HG03045 (cell line): Measurements from ENCODE around the gene EML1.

Experiments used
- ATAC-seq: cut with Tn5 transposase; IDR thresholded peaks from one replicate; pipeline ENCODE4 v1.9.1; 2021; ENCODE audit warnings: mild to moderate bottlenecking, moderate library complexity; ENCODE audit not compliant: unreplicated experiment

Gene EML1

DNA sequence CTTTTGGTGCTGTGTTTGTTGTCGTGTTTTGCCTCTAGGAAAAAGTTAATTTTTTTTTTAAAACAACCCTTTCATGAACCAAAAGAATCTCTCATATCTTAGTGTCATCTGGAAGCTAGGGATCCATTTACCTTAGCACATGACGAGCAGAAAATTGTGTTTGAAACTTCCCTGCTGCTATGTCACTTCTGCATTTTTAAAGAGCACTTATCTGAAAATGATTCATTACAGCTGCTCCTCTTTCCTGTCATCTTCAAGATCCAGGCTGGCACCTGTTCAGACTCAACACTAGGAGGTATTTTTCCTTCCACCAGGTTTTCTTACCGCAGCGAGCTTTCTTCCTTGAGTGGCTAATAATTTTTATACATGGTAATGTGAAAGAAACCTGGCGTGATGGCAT lies 67.0 kb downstream of the EML1 start:
- no peak for ATAC-seq

DNA sequence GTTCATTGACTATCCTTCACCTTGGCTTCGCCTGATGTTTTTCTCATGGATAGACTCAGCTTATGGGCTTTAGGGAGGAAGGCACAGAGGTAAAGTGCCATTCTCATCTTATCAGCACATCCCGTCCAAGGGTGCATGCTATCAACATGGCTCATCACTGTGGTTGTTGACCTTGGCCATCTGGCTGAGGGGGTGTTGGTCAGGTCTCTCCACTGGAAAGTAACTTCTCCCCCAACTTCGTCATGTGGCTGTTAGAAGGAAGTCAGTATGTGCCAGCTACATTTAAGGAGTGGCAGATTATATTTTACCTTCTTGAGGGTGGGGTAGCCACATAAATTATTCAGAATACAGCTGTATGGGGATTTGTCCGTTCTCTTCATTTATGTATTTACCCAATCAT lies 68.9 kb downstream of the EML1 start:
- ATAC-seq: no peak

DNA sequence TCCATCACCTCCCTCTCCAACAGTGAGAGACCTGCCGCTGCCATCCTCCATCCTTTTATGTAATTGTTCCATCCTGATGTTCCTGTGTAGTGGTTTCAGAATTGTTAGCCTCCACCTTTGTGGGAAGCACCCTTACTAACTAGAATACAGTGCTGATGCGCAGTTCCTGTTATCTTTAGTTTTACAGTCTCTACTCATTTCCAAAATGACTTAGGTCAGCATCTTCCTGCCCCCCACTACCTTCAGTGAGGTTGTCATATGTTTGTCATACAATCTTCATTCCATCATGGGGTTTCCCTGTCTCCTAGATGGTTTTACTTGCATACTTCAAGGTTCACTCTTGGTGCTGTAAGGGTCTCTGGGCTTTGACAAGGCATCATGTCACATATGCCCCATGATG lies 69.8 kb downstream of the EML1 start:
- no peak for ATAC-seq

DNA sequence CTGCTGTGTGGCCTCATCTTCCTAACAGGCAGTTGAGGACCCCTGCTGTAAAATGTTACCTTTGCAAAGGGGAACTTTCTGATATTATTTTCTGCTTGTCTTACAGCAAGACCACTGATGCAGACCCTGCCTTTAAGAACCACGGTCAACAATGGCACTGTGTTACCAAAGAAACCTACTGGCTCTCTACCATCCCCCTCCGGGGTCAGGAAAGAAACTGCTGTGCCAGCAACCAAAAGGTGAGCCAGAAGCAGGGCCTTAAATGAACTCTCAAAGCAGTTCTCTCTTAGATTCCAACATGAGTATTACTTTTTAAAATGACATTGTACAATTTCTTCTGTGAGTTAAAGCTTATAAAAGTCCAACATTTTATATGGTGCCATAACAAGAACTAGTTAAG lies 72.2 kb downstream of the EML1 start:
- no peak for ATAC-seq

DNA sequence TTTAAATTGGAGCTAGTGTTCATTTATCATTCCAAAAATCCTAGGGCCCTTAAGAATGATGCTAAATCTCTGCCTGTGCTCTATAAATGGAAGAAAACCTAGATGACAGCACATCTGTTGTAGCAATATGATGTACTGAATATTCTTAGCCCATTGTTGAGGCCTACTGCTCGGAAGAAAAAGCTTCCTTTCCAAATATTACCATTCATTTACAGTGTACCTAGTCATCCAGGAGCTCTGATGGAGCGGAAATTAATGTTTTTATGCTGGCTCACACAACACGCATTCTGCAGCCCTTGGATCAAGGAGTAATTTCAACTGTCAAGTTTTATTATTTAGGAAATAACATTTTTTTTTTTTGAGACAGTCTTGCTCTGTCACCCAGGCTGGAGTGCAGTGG lies 77.4 kb downstream of the EML1 start:
- ATAC-seq: no peak

DNA sequence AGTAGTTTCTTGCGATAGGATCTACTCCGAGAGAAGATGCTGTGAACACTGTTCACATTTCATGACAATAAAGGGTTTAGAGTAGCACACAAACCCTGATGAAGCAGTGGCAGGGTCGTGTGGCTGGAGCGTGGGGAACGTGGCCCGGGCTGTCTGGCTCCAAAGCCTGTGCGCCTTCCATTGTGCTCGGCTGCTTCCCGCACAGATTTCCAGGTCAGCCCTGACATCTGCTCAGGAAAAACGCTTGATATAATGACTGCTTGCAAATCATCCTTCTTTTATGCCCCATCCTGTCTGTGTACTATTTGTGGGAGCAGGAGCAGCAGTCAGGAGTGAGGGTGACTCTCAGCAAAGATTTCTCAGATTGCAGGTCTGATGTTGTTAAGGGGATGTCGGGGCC lies 78.6 kb downstream of the EML1 start:
- ATAC-seq: no peak

DNA sequence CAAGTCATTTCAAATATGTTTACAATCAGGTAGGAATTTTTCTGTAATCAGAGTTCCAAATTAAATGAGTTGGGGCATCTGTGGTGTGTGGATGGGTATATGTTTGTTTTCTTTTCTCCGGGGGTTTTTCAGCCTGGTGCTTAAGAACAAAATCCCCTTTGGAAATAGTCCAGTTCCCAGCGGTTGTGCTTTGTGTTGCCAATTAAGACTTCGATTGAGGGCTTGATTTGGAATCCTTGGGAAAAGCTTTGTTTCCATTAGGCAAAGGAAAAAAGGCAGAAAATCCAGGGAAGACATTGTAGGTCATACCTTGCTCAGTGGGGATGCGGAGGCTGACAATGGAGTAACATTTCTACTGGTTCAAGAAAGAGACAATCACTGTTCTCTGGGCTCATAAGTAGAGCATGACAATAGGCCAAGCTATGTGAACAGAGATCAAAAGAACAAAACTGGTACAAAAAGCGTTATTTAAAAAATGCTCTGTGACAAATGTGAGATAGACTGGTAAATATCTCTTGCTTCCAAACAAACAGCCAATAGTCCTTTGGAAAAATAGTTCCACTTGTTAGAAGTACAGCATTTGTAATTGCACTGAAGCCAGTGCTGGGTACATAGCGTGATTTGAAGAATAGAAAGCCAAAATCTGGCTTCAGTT lies 79.7 kb downstream of the EML1 start:
- no peak for ATAC-seq

DNA sequence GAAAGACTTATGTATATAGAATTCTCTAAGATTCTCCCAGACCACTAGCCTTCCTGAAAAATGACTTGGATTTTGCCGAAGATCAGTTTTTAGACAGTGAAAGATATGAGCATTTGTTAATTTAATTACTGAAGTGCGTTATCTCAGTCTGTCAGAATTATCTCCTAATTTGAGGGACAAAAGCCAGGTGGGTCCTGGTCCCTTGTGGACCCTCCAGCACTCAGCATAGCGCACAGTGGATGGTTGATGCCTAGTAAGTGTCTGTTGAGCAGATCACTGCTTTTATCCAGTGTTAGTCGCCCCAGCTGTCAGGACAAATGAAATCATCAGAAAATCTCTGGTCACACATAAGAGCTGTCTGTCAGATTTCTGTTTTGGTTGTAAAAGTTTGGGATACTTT lies 80.4 kb downstream of the EML1 start:
- no peak for ATAC-seq

DNA sequence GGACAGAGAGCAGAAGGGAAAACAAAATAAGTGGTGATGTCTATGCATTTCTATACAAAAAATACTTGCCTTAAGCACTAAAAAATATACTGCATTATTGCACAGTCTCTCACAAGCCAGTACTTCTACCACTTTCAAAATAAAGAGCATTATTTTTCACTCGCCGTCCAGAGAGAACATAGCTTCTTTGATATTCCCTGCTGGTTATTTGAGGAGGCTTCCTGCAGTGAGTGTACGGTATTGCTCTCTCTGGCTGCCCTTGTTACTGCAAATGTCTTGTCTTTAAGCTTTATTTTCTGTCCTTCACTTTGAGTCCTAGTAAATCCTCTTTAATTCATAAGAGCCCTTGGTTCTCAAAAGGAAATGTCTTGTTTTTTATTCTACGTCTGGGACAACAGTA lies 81.1 kb downstream of the EML1 start:
- no peak for ATAC-seq

DNA sequence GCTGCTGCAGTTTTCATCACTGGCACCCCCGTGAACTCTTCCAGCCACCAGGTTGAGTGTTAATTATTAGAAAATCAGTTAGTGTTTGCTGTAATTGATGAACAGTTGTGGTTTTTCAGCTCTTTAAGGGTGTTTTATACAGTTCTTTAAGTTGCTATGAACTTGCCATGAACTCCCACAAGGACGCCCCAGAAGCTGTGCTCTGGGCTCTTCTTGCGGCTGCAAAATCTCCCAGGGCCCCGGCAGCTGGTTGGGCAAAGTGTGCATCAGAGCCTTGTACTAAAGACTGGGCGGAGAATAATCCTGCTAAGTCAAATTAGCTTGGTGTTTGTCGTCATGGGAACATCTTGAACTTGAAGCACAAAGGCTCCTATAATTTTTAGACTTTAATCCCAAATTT lies 82.2 kb downstream of the EML1 start:
- ATAC-seq: no peak

DNA sequence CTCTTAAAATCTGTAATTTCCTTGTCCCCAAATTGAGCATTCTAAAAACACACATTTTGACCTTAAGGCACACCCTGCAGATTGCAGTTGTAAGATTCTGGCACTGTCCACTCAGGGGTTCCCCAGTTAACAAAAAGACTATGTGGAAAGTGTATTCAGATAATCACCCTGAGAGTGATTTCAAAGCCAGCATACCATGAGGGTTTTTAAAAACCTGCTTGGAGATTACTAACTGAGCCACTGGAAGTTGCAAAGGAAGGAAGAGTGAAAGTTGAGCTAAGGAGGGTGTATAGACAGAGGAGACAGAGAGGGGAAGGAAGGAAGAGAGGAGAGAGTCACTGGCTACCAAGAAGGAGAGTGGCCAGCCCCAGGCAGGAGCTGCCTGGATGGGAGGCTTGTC lies 82.6 kb downstream of the EML1 start:
- no peak for ATAC-seq

DNA sequence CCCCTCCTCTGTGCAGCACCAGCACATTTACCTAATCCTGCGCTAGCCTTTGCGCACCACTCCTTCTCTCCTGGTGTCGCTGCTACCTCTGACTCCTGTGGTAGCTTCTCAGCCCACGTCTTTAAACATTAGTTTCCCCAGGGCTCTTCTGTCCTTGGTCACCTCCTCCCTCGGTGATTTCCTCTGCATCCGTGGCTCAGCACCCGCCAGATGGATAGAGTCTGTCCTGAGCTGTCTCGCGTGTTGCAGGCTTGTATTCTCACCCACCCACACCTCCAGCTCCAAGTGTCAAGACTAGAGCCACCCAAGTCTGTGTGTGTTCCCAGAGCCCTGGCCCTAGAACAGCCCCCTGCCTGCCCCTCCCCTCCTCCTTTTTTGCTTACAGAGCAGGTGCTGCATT lies 83.2 kb downstream of the EML1 start:
- no peak for ATAC-seq

DNA sequence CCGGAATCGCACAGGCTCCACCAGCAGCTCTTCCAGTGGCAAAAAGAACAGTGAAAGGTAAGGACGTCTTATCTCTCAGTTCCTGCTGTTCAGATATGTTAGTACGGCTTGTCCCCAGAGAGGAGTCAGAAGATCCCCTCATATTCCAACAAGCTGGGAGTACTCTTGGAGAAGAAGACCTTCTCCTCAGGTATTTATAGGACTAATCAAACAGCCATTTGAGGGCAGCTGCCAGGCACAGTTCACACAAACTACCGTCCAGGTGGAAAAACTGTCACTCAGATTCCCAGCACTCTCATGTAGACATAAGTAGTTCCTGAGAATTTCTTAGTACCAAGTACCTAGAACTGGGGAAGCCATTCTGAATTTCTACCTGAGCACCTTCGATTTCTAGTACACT lies 85.3 kb downstream of the EML1 start:
- no peak for ATAC-seq

DNA sequence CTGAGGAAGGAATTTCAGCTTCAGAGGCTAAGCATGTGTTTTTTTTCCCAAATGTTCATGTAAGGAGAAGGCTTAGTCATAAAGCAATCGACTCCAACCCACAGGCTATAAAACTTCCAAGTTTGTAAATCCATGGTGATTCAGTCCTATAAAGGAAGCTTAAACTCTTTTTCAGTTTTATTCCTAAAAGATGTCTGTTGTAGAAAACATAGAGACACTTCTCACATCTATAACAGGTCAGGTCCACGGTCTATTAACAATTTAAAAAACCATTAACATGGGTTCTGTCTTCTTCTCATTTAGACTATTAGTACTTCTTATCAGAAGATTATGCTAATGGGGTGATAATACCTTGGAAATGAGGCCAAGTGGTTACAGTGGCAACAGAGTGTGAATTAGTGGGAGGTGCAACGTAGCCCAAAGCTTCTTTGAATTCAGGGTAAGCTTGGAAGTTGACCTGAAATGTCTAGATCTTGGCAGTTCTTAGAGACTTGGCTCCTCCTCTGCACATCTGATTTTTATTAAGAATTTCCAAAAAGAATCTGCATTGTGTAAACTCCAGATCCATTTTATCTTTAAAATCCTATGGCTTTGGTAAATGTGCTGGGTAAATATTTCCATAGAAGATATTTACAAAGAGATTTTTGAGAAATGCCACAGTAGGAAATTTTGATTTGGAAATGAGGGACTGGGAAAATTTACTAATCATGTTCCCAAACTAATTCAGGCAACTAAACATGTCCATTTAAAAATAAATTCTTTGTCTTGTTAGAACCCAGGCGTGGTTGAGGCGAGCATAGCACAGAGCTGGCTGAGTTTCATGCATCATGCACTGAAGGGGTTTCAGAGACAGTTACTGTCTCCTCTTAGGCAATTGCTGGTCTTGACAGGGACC lies 86.4 kb downstream of the EML1 start:
- no peak for ATAC-seq

DNA sequence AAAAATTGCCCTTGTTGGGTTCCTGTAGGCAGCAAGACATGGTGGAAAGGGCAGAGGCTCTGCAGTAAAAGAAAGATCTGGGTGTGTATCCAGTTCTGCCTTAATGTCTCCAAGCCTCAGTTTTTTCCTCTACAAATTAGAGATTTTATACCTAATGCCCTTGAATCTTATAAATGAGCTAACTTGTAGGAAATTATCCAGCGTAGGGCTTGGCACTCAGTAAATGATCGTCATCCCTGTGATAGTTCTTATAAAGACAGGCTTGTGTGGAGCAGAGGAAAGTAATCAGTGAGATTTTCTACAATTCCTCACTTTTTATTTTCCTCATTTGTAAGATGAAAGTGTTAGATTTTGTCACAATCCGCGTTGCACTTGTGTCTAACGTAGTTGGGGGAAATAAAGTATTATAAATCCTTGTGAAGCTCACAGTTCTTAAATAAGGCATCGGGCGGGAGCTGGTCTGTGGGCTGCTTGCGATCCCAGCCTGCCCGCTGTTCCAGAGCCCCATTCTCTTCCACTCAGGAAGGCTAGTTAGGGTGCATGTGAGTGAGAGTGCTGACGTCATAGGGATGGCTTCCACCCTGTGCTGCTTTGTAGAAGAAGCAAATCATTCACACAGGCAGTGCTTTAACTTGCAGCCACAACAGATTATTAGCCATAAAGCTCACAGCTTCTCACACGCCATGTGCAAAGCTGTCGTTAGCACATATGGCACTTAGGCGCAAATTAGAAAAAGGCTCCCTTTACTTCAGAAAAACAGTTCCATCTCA lies 87.6 kb downstream of the EML1 start:
- no peak for ATAC-seq

DNA sequence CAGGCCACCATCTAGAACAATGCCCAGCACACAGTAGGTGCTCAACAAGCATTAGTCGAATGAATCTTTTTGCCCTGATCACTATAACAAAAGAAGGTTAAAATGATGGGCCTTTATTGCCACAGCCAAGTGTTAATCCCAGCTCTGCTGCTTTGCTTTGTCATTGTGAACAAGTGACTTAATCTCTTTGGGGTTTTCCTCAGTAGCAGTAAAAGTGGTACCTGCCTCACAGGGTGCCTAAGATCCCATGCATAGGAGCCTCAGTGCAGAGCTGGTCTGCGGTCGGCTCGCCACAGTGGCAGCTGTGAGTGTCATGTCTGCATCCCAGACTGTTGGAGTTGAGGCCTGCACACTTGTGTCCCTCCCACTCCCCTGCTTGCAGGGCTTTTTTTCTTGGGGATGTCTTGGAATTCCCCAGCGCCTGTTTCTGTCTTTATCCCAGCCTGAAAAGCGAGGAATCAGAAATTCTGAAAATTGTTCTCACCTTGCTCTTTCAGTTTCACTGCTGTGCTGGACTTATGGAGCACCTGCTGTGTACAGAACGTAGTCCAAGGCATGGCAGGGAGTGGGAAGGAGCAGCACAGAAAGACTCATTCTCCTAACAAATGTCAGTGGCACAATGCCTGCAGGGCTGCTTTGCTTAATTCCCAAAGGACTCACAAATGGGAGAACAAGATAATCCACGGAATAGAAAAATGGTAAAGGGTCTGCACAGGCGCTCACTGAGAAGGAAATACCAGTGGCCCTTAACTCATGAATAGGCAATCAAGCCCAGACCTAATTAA lies 90.8 kb downstream of the EML1 start:
- no peak for ATAC-seq

DNA sequence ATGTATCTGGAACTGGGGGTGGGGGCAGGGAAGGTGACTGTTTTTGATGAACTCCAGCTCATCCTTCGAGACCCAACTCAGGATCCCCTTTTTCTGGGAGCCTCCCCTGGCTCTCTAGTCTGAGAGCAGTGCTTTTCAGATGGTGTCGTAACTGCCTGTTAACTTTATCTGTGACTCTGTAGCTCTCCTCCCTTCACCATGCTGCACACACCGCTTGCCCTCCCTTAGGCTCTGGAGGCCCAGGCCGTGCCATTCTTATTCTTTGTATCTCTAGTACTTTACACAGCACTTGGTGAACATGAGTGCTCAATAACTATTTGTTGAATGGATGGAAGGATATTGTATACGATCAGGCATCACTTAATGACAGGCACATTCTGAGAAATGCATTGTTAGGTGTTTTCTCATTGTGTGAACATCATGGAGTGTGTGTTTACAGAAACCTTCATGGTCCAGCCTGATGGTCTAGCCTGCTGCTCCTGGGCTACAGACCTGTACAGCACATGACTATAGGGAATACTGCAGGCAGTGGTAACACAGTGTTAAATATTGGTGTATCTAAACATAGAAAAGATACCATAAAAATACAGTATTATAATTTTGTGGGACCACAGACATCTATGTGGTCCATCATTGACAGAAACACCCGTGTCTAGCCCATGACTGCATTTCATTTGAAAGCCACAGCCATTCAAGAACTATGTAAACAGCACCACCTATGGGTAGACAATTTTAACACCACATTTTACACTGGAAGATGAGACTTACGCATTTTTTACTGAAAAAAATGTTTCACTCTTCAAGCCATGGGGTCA lies 91.8 kb downstream of the EML1 start:
- no peak for ATAC-seq

DNA sequence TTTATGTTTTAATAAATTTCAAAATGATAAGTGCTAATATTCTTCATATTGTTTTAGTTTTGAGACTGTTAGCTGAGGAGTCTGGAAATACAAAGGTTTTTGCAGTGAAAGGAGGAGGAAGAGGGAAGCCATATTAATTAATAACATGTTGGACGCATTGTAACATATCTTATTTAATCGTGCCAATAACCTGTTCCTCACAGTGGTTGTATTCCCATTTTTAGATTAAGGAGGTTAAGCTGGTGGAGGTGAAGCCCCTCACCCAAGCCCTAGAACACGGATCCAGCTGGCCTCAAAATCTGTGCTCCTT lies 92.4 kb downstream of the EML1 start:
- ATAC-seq: no peak

DNA sequence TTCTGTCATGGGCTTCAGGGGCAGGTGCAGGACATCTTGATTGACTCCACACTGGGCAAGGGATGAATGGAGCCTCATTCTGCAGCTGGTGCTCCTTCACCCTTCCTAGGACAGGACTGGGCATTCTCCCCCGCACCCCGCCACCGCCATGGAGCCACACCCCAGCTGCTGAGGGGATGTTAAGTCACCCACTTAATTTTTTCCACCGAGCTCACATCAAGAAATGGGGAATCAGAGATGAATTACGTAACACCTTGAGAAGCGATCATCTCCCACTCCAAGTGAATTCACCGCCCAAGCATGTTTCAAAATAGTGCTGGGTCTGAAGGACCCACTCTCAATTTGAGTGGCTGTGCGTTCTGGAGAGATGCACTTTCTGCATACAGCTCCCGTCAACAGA lies 94.2 kb downstream of the EML1 start:
- no peak for ATAC-seq

DNA sequence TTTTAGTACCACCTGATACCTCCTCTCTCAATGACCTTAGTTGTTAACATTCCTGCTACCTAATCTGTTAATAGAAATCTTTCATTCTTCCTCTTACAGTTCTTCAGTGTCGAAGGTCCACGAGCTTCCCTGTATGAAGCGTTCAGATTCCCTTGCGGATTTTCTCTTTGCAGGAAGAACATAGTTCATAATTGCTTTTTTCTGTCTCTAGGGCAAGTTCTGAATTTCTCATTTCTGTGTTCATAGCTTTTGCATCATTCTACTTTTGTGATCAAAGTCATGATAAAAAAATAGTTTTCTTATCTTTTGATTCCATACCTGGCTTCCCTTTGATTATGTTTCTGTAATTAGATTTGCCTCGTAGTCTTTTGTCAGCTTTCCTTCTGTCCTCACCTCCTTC lies 94.9 kb downstream of the EML1 start:
- ATAC-seq: no peak
